Stomach (tissue), 4 donors: ENCODE data around the gene SORCS2.

ENCODE experiments used
- POLR2AphosphoS5 ChIP-seq, 3 donors: sonication (generic); formaldehyde crosslinking; IDR thresholded peaks; one replicate each; pipeline ENCODE4 v1.6.1; 2016; ENCODE audit warnings: antibody characterized with exemption in 3 of 3
- TF ChIP-seq, protein P1 (sequence below), 7 experiments: fragments of 450-650 bp in 4 of 7; fragments of 200-600 bp in 3 of 7; sonication (generic) in 3 of 7; IDR thresholded peaks; one replicate each; pipeline ENCODE4 v1.5.1; 2016 to 2019; ENCODE audit warnings: antibody characterized with exemption in 7 of 7, control low read depth in 2 of 7, mild to moderate bottlenecking in 1 of 7

DNA sequence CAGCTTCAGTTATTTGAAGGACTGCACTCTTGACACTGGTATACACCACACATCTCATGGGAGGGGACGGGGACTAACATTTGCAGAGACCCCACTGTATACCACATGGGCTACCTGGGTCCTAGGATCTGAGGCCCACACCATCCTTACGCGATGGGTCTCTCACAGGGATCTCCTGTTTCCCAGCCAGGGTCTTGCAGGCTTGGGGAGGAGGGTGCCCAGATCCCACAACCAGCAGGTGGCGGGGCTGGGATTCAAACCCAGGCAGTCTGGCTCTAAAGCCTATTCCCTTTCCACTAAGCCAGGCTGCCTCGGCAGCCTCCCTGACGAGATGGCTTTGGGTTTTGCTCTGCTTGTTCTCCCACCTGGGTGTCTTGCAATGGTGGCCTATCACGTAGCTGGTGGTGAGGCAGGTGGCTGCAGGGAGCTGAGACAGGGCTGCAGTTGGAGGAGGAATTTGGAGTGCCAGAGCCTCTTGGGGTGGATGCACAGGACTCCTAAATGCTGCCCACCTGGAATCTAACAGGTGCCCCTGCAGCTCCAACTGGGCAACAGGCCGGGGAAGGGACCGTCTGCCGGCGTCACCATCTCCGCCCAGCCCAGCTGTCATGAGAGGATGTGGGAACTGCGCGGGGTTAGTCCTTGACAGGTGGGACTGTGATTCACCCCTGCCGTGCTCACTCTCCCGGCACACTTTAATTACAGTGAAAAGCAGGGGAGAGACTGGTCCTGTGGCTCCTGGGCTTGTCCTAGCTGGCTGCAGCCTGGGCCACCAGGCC is 131.7 kb downstream of the SORCS2 start:
- TF ChIP-seq, protein P1, sequence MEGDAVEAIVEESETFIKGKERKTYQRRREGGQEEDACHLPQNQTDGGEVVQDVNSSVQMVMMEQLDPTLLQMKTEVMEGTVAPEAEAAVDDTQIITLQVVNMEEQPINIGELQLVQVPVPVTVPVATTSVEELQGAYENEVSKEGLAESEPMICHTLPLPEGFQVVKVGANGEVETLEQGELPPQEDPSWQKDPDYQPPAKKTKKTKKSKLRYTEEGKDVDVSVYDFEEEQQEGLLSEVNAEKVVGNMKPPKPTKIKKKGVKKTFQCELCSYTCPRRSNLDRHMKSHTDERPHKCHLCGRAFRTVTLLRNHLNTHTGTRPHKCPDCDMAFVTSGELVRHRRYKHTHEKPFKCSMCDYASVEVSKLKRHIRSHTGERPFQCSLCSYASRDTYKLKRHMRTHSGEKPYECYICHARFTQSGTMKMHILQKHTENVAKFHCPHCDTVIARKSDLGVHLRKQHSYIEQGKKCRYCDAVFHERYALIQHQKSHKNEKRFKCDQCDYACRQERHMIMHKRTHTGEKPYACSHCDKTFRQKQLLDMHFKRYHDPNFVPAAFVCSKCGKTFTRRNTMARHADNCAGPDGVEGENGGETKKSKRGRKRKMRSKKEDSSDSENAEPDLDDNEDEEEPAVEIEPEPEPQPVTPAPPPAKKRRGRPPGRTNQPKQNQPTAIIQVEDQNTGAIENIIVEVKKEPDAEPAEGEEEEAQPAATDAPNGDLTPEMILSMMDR (IDR thresholded peaks at IDR 0.05) = no peak
- no peak for TF ChIP-seq POLR2AphosphoS5 (IDR thresholded peaks at IDR 0.05)
